OCI-LY1 (cell line): ENCODE measurements around the gene HAUS8.

Experiments used
- CTCF ChIP-seq: fragments of 200-600 bp; sonication (generic), shearing (Covaris generic); IDR thresholded peaks from 2 replicates; pipeline ENCODE4 v1.5.1; 2017; ENCODE audit warnings: mild to moderate bottlenecking, antibody characterized with exemption, low read length, moderate library complexity, mixed read lengths
- EZH2 ChIP-seq: fragments of 200-600 bp; sonication (generic), shearing (Covaris generic); IDR thresholded peaks from 2 replicates; pipeline ENCODE4 v1.8.0; 2017; ENCODE audit warnings: borderline replicate concordance, mixed run types, mild to moderate bottlenecking, antibody characterized with exemption, low read length, moderate library complexity, mixed read lengths

DNA sequence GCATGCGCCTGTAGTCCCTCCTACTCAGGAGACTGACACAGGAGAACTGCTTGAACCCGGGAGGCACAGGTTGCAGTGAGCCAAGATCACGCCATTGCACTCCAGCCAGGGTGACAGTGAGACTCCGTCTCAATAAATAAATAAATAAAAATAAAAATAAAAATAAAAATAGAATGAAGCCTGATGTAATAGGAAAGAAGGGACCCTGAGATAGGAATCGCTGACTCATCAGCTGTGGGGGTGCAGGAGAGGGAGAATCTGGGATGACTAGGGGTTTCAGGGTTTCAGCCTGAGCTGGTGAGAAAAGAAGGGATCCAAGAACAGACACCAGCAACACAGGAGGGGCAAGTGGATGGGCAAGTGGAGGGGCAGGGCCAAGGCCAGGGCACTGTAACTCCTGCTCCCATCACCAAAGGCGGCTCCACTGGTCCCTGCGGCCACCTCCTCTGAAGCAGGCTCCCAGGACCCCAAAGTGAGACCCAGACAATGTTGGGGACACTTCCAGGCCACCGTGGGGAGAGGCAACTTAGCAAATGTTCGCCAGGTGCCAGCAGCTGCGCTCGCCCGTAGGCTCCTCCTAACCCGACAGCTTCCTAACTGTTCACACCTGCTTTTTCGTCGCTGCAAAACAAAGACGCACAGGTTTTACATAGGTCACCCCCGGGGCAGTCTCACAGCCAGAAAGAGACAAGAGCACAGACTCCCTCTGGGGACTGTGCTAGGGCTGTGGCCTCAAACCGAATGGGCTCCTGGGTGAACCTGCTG, 1.2 kb downstream of the HAUS8 start:
- TF ChIP-seq CTCF (no peak; the same call in 1 of the 2 replicates), EZH2 (no peak)
